Tibial artery (tissue), 4 donors: ENCODE data around the gene KDM1B.
"Not testable (repeated sequence)": the region's sequence is repeated elsewhere in the genome, so short reads cannot be mapped to it uniquely, and the experiment has no call there.

Experiments used
- DNase-seq, 2 donors: peaks; one replicate each; pipeline ENCODE4 v3.0.0-alpha.2; 2019
- H3K27ac ChIP-seq, 2 donors: fragments of 200-600 bp; sonication (generic) in 1 of 2; 1 replicate in 1 of 2; 2 replicates in 1 of 2; pipeline ENCODE4 v1.5.1; 2018 to 2019; ENCODE audit warnings: mild to moderate bottlenecking in 1 of 2
- H3K27me3 ChIP-seq, 2 donors: fragments of 200-600 bp; sonication (generic) in 1 of 2; one replicate each; pipeline versions ENCODE4 v1.5.1 to v1.6.0; 2016 to 2019
- H3K36me3 ChIP-seq, 3 donors: fragments of 200-600 bp; sonication (generic) in 2 of 3; one replicate each; pipeline ENCODE4 v1.5.1; 2016 to 2019; ENCODE audit warnings: mild to moderate bottlenecking in 2 of 3
- H3K4me1 ChIP-seq, 4 donors: fragments of 200-600 bp; sonication (generic) in 2 of 4; 1 replicate in 3 of 4; 2 replicates in 1 of 4; pipeline ENCODE4 v1.5.1; 2016 to 2019
- H3K4me3 ChIP-seq, 2 donors: fragments of 200-600 bp; sonication (generic) in 1 of 2; 1 replicate in 1 of 2; 2 replicates in 1 of 2; pipeline ENCODE4 v1.5.1; 2018 to 2019; ENCODE audit warnings: mild to moderate bottlenecking in 2 of 2
- H3K9me3 ChIP-seq, 3 donors: fragments of 200-600 bp; sonication (generic) in 1 of 3; one replicate each; pipeline ENCODE4 v1.5.1; 2016 to 2019
- intact Hi-C: fragments of 100-400 bp; cut with DNase I; formaldehyde crosslinking; loops from one replicate; pipeline ENCODE4 v1.15.0; 2023; ENCODE audit warnings: low total_unique reads
- TF ChIP-seq, protein P1 (sequence below), 2 experiments: fragments of 200-600 bp in 1 of 2; fragments of 450-650 bp in 1 of 2; IDR thresholded peaks; one replicate each; pipeline ENCODE4 v1.5.1; 2017 to 2019; ENCODE audit warnings: antibody characterized with exemption in 2 of 2, mild to moderate bottlenecking in 1 of 2, moderate library complexity in 1 of 2

The KDM1B gene

DNA sequence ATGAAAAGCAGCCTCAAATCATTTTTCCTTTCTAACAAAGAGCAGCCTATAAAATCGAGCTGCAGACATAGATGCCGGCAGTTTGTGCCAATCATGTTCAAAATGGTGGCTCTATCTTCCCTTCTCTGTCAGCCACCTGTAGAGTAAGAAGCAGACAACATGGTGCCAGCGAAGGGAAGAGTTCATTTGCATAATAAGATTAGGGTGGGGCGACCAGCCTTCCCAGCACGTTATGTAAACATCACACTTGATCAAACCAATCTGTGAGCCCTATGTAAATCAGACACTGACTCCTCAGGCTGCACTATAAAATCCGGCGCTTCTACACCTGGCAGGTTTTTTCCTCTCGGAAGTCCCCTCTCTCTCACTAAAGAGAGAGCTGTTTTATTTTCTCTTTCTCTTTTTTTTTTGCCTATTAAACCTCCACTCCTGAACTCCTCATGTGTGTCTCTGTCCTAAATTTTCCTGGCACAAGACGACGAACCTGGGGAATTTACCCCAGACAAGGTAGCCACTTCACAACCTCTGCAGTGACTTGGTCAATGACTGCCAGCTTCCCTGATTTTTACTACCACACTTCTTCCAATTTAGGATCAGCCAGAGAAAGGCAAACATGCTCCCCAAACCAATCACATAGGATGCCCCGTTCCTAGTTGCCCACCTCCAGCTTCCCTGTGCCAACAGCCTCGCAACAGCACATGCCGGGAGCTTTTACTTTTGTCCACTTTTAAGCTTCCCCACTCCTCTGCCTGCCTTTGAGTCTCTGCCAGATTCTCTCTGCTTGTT is 13.2 kb upstream of the KDM1B start:
- DNase-seq: no peak
- Histone ChIP-seq H3K27me3 (no peaks in the 10 kb centered on the region), H3K4me1 (no peaks in the 10 kb centered on the region), H3K27ac (no peak overlapping the region), H3K4me3 (no peak overlapping the region), H3K36me3 (peaks cover 22 to 58% (median 31%) of the 10 kb centered on the region in 3 donors), H3K9me3 (no peaks in the 10 kb centered on the region)
- TF ChIP-seq, protein P1, sequence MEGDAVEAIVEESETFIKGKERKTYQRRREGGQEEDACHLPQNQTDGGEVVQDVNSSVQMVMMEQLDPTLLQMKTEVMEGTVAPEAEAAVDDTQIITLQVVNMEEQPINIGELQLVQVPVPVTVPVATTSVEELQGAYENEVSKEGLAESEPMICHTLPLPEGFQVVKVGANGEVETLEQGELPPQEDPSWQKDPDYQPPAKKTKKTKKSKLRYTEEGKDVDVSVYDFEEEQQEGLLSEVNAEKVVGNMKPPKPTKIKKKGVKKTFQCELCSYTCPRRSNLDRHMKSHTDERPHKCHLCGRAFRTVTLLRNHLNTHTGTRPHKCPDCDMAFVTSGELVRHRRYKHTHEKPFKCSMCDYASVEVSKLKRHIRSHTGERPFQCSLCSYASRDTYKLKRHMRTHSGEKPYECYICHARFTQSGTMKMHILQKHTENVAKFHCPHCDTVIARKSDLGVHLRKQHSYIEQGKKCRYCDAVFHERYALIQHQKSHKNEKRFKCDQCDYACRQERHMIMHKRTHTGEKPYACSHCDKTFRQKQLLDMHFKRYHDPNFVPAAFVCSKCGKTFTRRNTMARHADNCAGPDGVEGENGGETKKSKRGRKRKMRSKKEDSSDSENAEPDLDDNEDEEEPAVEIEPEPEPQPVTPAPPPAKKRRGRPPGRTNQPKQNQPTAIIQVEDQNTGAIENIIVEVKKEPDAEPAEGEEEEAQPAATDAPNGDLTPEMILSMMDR (IDR thresholded peaks at IDR 0.05): no peak
- intact Hi-C loops: no loop called here

DNA sequence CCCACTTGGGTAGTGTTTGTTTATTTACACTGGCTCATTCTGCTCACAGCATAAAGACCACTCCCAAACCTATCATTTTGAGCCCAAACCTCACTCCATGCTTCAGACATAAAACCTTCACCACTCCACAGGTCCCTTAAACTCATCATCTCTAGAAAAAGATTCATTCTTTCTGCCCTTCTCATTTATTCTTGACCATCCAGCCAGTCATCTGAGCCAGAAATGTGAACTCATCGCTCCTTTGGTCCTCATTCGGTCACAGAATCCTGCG is 12.7 kb upstream of the KDM1B start:
- Histone ChIP-seq H3K4me1 (no peaks in the 10 kb centered on the region), H3K27me3 (no peaks in the 10 kb centered on the region), H3K4me3 (no peak overlapping the region), H3K27ac (no peak overlapping the region), H3K9me3 (no peaks in the 10 kb centered on the region), H3K36me3 (peaks cover 19 to 56% (median 31%) of the 10 kb centered on the region in 3 donors)
- TF ChIP-seq, protein P1 (IDR thresholded peaks at IDR 0.05): no peak
- intact Hi-C loops: no loop called here
- DNase-seq: no peak

DNA sequence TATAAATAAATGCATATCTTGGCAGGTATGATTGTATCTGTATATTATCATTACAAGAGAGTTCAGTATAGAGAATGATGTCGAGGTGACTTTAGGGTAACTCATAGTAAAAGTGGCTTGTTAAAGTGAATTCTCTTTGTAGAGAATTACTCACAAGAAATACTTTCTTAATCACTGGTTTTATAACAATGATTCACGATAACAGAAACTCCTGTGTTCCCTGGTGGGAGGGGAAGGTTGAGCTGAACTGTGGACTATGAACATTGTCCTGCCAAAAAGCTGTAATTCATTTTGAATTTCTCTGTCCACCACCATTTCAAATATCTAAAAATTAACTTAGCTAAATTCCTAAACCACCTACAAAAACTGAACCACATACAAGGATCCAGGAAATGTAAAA is 8.1 kb upstream of the KDM1B start:
- no peaks in the 10 kb centered on the region for H3K4me1 ChIP-seq
- TF ChIP-seq, protein P1 (IDR thresholded peaks at IDR 0.05): no peak
- no peak overlapping the region for H3K27ac ChIP-seq
- DNase-seq: no peak
- intact Hi-C loops: no loop called here
- peaks cover 3 to 17% (median 16%) of the 10 kb centered on the region in 3 donors for H3K36me3 ChIP-seq
- no peak overlapping the region for H3K4me3 ChIP-seq
- no peaks in the 10 kb centered on the region for H3K27me3 ChIP-seq
- no peaks in the 10 kb centered on the region for H3K9me3 ChIP-seq

DNA sequence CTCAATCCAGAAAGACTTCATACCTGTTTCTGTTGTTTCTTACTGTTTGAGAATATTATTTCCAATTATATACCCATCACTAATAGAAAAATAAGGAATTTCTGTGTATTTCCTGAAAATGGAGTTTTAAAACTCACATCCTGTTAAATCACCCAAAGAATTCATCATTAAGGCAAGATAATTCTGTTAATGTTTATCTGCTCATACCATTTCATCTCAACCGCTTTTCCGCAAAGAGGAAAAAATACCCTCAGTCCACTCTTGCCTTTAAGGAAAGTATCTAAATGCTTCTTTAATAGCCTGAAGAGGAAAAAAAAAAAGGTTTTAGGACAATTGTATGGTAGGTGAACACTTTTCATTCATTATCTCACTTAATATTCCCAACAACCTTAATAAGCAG is 7.6 kb upstream of the KDM1B start:
- no peaks in the 10 kb centered on the region for H3K4me1 ChIP-seq
- no peak overlapping the region for H3K4me3 ChIP-seq
- no peaks in the 10 kb centered on the region for H3K27me3 ChIP-seq
- TF ChIP-seq, protein P1 (IDR thresholded peaks at IDR 0.05): no peak
- intact Hi-C loops: no loop called here
- H3K9me3 ChIP-seq: no peaks in the 10 kb centered on the region
- DNase-seq: no peak
- no peak overlapping the region for H3K27ac ChIP-seq
- peaks cover 0 to 12% (median 11%) of the 10 kb centered on the region in 3 donors for H3K36me3 ChIP-seq

DNA sequence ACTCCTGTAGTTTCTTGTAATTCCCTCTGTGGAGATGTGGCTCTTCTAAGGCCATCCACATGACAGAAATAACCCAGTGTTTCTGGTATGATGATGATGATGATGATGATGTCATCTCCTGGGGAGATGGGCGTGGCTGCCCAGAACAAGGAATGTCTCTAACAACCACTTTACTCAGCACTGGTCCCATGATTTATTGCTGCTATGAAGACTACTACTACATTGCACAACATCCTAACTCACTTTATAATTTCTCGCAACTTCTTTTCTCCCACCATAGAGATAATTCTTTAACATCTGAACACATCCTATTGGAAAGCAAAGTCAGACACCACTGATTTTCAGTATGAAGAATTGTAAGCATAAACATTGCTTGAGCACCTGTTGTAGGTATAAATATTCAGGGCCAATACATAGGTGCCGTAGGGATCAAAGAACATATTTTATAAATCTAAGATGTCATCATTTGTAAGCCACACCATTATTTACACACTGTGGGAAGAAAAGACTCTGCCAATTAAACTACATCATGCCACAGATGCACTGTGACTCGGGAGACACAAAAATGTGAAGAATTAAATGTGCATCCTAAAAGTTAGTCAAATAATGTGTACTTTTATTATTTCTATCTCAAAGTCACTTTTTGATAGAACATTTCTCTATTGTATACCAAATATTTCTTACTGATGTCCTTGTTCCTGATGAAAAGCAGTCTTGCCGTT is 6.8 kb upstream of the KDM1B start:
- Histone ChIP-seq H3K27me3 (no peaks in the 10 kb centered on the region), H3K36me3 (peaks cover 0 to 5% (median 4%) of the 10 kb centered on the region in 3 donors), H3K4me1 (peaks cover 0 to under 1% (median 0%) of the 10 kb centered on the region in 4 donors), H3K9me3 (no peaks in the 10 kb centered on the region), H3K4me3 (no peak overlapping the region), H3K27ac (no peak overlapping the region)
- intact Hi-C loops: no loop called here
- no peak for DNase-seq
- TF ChIP-seq, protein P1 (IDR thresholded peaks at IDR 0.05): no peak

DNA sequence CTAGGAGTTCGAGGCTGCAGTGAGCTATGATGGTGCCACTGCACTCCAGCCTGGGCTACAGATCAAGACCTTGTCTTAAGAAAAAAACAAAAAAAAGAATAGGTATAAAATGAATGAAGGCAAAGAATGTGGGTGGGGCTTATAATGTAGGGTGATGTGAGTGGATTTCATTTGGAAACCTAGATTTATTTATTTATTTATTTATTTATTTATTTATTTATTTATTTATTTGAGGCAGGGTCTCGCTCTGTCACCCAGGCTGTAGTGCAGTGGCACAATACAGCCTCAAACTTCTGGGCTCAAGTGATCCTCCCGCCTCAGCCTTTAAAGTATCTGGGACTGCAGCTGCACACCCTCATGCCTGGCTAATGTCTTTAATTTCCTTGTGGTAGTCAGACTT is 3.8 kb upstream of the KDM1B start:
- intact Hi-C loops: loop anchor here (10.0 kb wide), 2 partner anchors 113 to 447 kb away; partner anchors contain the start of genes DEK and NUP153
- not testable (repeated sequence) for DNase-seq, H3K27me3 ChIP-seq, H3K9me3 ChIP-seq, H3K27ac ChIP-seq, H3K4me3 ChIP-seq, H3K36me3 ChIP-seq
- peaks cover 0 to 16% (median 5%) of the 10 kb centered on the region in 4 donors for H3K4me1 ChIP-seq
